ENCODE results near the gene CISD2.
"Not testable (repeated sequence)": the region's sequence is repeated elsewhere in the genome, so short reads cannot be mapped to it uniquely, and the experiment has no call there.

The CISD2 gene

DNA sequence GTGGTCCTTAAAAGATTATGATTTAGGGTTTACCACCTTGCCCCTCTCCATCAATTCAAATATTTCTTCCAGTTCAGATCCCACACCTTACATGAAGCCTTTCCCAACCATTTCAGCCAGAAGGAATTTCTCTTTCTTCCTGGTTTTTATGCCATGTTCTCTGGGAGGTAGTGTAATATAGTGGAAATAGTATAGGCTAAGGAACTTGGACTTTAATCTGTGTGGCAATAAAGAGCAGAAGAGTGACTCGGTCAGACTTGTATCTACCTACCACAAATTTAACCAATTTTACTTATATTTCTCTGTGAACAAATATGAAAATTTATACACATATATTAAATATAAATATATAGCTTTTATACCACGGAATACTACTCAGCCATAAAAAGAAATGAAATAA, 18.4 kb upstream of the CISD2 start:
- DNase-seq: no peak

DNA sequence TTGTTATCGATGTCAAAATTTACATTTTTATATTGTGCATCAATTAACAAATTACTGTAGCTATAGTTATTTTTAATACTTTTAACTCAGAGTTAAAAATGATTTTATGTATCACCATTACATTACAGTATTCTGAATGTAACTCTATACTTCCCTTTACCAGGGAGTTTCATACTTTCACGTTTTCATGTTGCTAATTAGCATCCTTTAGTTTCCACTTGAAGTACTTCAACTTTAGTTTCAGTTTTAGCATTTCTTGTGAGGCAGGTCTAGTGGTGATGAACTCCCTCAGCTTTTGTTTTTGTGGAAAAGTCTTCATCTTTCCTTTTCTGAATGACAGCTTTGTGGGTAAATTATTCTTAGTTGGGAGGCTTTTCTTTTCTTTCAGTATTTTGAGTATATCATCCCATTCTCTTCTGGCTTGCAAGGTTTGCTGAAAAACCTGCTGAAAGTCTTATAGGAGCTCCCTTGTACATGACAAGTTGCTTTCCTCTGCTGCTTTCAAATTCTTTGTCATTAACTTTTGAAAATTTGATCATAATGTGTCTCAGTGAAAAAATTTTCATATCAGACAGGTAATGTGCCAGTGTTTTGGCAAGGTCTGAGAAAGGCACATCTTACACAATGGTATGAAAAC, 9.8 kb upstream of the CISD2 start:
- DNase-seq: no peak

DNA sequence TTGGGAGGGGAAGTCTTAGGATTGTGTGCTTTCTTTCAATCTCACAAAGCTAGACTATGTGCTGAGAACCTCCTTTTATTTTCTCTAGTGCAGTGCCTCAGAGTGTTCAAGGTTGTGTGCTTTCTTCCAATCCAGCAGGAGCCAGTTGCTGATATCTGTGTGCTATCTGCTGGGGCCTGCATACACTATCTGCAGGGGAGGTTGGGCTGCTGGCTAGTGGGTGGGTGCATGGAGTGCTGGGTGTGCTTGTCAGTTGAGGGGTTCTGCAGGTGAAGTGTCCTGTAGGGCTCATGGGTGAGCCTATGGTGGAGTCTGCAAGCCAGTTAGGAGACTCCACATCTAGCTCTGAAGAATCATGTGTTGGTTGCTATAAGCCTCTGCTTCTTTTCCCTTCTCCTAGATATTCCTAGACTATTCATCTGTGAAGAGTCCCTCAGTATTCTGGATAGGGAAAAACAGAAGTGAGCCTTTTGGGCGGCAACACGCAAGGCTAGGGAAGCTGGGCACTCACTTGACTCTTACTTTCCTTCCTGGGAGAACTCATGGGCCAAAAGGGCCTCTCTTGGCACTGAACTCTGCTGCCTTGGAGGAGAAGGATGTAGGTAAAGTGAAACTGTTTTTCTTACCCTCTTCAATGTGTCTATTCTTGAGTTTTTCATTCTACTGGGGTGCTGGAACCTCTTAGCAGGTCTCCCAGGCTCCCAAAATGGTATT, 8.0 kb upstream of the CISD2 start:
- no peak for DNase-seq

DNA sequence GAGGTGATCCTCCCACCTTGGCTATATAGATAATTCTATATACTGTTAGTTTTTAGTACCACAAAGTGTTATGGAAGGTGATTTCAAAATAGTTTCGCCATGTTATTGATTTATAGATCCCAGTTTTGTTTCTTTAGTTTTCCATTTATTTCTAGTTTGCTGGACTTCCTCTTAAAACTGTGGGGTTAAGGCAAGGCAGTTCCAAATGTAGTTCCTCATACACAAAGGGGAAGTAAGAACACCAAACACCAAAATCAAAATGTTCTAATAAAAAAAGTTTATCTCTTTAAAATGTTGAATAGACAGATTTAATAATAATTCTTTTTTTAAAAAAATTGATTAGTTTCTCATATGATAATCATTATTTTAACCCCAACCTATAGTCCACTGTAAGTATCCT, 6.8 kb upstream of the CISD2 start:
- no peak for DNase-seq

DNA sequence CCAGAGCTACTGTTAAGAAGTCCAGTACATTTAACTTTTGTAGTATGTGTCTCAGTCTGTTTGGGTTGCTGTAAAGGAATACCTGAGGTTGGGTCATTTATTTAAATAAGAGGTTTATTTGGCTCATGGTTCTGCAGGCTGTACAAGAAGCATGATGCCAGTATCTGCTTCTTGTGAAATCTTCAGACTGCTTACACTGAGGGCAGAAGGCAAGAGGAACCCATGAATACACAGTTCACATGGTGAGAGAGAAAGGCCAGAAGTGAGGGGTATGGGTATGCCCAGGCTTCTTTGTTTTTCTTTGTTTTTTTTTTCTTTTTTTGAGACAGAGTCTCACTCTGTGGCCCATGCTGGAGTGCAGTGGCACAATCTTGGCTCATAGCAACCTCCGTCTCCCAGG, 6.0 kb upstream of the CISD2 start:
- DNase-seq: no peak

DNA sequence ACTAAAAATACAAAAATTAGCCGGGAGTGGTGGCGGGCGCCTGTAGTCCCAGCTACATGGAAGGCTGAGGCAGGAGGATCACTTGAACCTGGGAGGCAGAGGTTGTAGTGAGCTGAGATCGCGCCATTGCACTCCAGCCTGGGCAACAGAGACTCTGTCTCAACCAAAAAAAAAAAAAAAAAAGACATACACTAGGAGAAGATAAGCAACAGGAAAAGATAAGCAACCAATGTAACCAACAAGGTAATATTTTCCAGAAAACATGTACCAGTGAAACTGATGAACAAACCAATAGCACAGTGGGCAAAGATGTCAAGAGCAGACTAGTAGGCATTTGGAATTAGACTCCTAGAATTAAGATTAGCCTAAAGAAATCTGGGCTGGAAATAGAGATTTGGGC, 3.5 kb upstream of the CISD2 start:
- DNase-seq: not testable (repeated sequence)

DNA sequence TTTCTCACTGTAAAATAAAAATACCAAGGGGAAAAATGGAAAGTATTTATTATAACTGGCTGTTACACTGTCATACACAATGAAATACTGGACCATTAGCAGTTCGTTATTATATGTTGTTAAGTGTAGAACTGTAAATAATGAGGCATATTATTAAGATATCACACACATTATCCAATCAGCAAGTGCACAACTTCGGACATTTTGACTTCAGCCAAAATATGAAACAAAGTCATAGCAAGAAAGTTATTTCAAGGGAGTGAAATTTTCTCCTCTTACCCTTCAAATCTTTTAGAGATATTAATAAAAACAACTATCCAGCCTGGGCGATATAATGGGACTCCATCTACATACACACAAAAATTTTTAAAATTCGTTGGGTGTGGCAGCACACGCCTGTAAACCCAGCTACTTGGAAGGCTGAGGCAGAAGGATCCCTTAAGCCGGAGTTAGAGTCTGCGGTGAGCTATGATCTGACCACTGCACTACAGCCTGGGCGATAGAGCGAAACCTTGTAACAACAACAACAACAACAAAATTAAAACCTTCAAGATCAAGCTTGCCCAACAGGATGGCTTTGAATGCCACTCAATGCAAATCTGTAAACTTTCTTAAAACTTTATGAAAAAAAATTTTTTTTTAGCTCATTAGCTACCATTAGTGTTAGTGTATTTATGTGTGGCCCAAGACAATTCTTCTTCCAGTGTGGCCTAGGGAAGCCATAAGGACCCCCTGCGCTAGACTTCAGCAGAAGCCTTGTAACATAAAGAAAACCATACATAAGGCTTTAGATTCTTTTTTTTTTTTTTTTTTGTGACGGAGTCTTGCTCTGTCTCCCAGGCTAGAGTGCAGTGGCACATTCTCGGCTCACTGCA, 1.3 kb upstream of the CISD2 start:
- DNase-seq: no peak

DNA sequence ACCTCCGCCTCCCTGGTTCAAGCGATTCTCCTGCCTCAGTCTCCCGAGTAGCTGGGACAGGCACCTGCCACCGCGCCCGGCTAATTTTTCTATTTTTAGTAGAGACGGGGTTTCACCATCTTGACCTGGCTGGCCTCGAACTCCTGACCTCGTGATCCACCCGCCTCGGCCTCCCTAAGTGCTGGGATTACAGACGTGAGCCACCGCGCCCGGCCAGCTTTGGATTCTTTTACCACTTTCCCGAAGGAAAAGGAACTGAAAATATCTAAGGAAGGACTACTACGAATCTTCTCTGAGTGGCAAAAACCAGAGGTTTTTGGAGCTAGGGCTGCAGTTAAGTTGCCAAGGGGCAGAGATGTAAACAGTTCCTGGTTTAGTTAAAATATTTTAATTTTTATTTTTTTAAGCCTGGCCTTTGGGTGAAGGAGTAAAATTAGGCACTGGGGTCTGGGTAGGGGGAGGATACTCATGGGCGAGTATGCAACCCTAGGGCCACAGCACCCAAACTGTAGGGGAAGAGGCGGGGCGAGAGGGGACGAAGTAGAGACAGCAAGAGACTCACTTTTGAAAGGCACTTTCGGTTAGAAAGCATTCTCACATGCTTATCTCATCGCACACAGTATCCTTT, 525 bp upstream of the CISD2 start:
- no peak for DNase-seq

DNA sequence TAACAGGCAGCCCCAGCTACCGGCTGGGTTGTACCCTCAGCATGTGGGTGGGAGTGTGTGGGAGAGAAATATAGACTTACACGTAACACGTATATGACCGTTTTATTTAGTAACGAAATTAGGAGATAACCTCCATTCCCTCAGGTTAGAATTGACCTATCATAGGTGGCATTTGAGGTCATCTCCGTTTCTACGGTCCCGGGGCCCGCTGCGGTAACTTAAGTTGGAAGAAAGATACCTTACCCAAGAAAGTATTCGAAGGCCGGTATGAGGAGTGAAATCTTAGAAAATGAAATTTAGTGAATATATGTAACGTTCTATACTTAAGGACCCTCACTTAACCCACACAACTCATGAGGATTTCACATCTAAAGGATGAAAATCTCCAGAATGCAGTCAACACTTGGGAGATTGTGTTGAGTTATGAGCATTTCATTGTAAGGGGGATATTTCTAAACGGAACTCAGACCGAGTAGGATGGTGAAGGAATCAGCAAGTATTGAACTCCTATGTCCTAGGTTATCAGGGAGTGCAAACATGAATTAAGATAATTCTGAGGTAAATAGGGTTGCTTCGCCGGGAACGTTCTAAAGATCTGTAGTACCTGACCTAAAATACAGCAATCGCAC, 891 bp downstream of the CISD2 start:
- no peak for DNase-seq

DNA sequence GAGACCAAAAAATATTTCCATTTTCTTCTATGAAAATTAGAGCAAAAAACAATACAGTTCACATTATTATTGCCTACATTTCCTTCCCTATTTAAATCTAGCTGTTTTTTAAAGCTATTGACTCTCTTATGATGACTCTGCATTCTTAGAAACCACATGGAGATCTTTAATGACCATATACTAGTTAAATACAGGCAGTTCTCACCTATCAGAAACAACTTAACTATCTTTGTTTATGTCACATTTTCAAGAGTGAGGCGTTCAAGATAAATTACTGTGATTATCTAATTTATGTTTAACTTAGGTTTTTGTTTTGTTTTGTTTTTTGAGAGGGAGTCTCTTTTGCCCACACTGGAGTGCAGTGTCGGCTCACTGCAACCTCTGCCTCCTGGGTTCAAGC, 3.0 kb downstream of the CISD2 start:
- no peak for DNase-seq

DNA sequence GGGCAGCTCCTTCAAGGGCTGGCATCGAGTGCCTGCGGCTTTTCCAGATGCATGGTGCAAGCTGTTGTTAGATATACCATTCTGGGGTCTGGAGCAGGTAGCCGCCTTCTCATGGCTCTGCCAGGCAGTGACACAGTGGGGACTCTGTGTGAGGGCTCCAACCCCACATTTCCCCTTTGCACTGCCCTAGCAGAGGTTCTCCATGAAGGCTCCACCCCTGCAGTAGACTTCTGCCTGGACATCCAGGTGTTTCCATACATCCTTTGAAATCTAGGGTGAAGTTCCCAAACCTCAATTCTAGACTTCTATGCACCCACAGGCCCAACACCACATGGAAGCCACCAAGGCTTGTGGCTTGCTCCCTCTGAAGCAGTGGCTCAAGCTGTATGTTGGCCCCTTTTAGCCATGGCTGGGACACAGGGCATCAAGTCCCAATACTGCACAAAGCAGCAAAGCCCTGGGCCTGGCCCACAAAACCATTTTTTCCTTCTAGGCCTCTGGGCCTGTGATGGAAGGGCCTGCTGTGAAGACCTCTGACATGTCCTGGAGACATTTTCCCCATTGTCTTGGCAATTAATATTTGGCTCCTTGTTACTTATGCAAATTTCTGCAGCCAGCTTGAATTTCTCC, 8.8 kb downstream of the CISD2 start:
- not testable (repeated sequence) for DNase-seq

DNA sequence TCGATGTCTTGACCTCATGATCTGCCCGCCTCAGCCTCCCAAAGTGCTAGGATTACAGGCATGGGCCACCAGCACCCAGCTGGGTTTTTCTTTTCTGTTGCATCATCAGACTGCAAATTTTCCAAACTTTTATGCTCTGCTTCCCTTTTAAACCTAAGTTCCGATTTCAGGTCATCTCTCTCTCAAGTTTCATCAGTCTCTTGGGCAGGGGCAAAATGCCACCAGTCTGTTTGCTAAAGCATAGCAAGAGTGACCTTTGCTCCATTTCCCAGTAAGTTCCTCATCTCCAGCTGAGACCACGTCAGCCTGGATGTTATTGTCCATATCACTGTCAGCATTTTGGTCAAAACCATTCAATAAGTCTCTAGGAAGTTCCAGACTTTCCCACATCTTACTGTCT, 9.6 kb downstream of the CISD2 start:
- not testable (repeated sequence) for DNase-seq

DNA sequence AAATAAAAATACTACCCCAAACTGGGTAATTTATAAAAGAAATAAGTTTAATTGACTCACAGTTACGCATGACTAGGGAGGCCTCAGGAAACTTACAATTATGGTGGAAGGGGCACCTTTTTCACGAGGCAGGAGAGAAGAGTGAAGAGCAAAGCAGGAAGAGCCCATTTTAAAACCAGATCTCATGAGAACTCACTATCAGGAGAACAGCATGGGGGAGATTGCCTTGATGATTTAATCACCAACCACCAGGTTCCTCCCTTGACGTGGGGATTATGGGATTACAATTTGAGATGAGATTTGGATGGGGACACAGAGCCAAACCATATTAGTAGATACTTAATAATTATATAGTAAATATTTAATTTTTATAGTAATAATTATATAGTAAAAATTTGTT, 10.1 kb downstream of the CISD2 start:
- no peak for DNase-seq

DNA sequence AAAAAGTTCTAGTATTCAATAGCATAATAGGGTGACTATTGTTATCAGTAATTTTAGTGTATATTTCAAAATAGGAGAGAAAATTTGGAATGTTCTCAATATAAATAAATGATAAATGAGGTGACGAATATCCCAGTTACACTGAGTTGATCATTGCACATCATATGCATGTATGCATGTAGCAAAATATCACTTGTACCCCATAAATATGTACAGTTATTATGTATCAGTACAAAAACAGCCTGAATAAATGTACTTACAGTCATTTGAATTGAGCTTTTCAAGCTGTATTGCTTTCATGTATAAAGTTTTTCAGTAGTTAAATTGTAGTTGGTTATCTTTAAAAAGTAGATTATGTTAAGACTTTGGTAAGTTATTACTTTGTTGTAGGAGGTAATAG, 12.6 kb downstream of the CISD2 start:
- no peak for DNase-seq

DNA sequence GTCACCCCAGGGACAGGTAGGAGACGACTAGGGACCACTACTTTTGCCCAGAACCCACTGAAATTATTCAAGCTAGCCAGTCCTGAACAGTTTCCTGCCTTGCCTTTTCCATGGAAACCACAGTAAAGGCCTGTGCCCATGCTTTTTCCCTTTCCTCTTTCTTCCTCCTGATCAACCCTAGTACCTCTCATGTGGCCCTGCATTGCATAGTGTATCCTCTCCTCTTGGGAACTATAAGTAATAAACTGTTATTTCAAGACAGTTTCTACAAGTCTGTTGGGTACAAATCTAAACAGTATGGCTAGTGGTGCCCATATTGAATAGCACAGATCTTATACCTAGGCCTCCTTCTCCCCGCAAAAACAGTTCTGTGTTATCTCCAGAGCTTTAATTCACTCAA, 14.5 kb downstream of the CISD2 start:
- DNase-seq: no peak

DNA sequence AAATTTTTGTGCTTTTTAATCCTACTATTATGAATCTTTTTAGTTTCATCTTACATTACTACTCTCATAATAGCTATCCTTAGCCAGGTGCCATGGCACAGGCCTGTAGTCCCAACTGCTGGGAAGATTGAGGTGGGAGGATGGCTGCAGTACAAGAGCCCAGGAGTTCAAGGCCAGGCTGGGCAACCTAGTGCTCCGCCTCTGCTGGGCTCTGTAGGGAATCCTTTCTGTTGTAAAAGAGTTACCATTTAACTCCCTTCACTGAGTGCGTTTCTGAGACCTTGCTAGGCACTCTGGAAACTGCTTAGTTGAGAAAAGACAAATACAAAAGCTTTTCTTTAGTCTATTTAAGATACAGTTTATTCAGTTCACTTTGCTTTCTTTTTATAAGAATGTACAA, 19.8 kb downstream of the CISD2 start:
- not testable (repeated sequence) for DNase-seq

DNA sequence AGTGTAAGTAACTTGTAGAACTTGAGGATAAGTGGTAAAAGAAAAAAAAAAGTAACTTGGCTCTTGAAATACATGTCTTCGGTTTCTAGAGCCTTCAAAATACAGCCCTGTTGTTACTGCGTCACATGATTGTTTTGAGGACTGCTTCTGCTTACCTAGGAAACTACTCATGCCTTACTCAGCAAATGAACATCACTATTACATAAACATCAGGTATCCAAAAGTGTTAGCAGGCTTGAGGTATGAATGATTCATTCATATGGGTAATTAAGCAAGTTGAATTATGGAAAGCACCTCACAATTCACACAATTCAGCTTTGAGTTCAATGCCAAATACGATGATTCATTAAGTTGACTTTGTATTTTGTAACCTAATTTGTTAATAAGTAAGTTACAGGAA, 21.1 kb downstream of the CISD2 start:
- not testable (repeated sequence) for DNase-seq

DNA sequence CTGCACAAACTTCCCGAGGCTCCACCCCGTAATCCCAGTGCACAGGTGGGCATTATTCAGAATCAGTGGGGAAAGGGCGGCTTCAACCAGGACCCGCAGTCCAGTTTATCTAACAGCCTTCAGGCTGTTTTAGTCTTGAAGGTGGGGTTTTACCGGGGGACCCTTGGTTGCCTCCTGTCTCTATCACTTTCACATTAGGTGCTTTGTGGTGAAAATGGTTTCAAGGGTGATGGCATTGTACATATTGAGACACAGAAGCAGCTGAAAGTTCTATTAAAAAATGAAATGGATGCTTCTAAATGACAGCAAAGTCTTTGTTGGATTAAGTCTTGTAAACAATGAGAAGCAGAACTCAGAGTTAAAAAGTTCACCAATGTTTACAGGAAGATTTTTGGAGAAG, 27.8 kb downstream of the CISD2 start:
- not testable (repeated sequence) for DNase-seq

DNA sequence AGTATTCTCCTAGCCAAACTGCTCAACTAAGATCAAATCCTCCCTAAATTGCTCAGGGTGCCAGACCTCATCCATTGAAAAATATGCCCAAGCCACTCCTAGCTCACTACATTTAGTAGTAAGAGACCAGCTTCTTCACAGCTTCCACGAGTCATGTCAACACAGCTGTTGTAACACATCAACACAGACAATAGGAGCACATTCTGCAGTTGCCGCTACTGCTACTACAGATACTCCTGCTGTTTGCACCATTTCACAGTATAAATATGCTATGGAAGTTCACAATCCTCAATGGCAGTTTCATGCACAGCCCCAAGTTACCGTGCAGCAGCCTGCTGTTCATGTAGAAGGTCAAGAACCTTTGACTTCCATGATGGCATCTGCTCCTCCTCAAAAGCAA, 28.8 kb downstream of the CISD2 start:
- not testable (repeated sequence) for DNase-seq

DNA sequence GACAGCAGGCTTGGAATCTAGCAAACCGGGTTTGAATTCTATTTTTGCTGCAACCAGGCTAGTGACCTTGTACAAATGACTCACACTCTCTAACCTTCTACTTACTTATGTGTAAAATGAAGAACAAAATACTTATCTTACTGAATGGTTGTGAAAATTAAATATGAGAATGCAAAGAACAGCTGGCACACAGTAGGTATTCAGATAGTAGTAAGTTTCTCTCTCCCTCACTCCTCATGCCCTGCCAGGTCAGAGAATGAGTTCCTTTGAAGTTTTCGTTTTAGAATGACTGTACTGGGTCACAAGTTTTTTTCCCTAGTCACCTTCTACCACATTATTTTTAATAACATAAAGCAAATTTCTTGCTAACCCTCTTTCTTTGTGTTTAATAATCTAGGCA, 33.0 kb downstream of the CISD2 start:
- DNase-seq: no peak

DNA sequence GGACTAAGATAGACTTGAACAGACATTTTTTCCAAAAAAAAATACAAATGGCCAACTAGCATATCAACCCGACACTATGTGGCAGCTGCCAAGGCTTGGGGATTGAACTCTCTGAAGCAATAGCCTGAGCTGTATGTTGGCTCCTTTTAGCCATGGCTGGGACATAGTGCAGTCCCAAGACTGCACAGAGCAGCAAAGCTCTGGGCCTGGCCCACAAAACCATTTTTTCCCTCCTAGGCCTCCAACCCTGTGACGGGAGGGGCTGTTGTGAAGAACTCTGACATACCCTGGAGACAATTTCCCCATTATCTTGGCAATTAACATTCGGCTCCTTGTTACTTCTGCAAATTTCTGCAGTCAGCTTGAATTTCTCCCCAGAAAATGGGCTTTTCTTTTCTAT, 50.1 kb downstream of the CISD2 start:
- DNase-seq: no peak

DNA sequence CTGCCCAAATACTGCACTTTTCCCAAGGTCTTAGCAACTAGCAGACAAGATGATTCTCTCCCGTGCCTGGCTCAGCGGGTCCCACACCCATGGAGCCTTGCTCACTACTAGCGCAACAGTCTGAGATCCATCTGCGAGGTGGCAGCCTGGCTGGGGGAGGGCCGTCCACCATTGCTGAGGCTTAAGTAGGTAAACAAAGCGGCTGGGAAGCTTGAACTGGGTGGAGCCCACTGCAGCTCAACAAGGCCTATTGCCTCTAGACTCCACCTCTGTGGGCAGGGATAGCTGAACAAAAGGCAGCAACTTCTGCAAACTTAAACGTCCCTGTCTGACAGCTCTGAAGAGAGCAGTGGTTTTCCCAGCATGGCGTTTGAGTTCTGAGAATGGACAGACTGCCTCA, 50.9 kb downstream of the CISD2 start:
- DNase-seq: not testable (repeated sequence)

DNA sequence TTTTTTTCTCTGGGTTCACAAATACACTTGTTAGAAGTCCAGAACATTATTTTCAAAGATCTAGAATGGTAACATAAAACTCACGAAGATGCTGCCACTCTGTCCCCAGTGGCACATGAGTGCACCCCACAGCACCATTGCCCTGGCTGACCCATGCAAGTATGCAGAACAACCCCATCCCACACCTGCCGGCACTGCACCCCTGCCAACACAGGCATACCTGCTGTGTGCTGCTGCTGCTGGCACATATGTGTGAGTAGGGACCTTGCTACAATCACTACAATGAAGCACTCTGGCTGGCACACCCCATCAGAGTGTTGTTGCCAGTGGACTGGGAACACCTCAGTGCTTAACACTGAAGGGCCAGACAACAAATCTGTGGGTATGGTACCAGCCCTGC, 66.9 kb downstream of the CISD2 start:
- DNase-seq: no peak
